ENCODE data around the gene CIC.

DNA sequence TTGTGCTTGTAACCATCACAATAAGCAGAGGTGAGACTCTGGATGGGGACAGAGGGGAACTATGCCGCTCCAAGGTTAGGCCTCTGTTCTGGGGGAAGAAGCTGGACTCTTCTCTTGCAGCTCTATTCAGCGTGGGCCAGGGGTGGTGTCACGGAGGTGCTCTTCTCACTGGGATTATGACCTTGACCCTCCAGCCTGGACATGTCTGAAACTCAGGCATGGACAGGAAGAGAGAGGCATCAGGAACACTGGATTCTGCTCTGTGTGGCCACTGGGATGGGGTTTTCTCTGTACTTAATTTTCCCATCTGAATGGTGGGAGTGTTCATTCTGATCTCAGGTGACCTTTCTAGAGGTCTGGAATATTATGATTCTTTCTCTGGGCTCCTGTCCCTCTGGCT is 64.0 kb downstream of the CIC start:
- TF ChIP-seq, protein P1, sequence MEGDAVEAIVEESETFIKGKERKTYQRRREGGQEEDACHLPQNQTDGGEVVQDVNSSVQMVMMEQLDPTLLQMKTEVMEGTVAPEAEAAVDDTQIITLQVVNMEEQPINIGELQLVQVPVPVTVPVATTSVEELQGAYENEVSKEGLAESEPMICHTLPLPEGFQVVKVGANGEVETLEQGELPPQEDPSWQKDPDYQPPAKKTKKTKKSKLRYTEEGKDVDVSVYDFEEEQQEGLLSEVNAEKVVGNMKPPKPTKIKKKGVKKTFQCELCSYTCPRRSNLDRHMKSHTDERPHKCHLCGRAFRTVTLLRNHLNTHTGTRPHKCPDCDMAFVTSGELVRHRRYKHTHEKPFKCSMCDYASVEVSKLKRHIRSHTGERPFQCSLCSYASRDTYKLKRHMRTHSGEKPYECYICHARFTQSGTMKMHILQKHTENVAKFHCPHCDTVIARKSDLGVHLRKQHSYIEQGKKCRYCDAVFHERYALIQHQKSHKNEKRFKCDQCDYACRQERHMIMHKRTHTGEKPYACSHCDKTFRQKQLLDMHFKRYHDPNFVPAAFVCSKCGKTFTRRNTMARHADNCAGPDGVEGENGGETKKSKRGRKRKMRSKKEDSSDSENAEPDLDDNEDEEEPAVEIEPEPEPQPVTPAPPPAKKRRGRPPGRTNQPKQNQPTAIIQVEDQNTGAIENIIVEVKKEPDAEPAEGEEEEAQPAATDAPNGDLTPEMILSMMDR (IDR thresholded peaks at IDR 0.05 in 2 of 3, conservative IDR thresholded peaks at IDR 0.05 in 1 of 3; ENCODE audit: insufficient read depth in 2 of 3, low read depth in 1 of 3, low read length in 3 of 3) = no peak
- TF ChIP-seq ZBTB8A (IDR thresholded peaks at IDR 0.05; ENCODE audit: partially characterized antibody) (no peak), SMARCB1 (IDR thresholded peaks at IDR 0.05; ENCODE audit: insufficient read length, low read depth) (no peak), FOXM1 (IDR thresholded peaks at IDR 0.05; ENCODE audit: low read depth) (no peak), FOXM1 (CRISPR knock-in tag; IDR thresholded peaks at IDR 0.05; ENCODE audit: low read depth) (no peak)
- TF ChIP-seq, protein P2, sequence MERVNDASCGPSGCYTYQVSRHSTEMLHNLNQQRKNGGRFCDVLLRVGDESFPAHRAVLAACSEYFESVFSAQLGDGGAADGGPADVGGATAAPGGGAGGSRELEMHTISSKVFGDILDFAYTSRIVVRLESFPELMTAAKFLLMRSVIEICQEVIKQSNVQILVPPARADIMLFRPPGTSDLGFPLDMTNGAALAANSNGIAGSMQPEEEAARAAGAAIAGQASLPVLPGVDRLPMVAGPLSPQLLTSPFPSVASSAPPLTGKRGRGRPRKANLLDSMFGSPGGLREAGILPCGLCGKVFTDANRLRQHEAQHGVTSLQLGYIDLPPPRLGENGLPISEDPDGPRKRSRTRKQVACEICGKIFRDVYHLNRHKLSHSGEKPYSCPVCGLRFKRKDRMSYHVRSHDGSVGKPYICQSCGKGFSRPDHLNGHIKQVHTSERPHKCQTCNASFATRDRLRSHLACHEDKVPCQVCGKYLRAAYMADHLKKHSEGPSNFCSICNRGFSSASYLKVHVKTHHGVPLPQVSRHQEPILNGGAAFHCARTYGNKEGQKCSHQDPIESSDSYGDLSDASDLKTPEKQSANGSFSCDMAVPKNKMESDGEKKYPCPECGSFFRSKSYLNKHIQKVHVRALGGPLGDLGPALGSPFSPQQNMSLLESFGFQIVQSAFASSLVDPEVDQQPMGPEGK (CRISPR knock-in tag; IDR thresholded peaks at IDR 0.05; ENCODE audit: borderline replicate concordance) = no peak
- TF ChIP-seq, protein P3, sequence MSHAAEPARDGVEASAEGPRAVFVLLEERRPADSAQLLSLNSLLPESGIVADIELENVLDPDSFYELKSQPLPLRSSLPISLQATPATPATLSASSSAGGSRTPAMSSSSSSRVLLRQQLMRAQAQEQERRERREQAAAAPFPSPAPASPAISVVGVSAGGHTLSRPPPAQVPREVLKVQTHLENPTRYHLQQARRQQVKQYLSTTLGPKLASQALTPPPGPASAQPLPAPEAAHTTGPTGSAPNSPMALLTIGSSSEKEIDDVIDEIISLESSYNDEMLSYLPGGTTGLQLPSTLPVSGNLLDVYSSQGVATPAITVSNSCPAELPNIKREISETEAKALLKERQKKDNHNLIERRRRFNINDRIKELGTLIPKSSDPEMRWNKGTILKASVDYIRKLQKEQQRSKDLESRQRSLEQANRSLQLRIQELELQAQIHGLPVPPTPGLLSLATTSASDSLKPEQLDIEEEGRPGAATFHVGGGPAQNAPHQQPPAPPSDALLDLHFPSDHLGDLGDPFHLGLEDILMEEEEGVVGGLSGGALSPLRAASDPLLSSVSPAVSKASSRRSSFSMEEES (CRISPR knock-in tag; IDR thresholded peaks at IDR 0.05) = no peak
